Liver (tissue), 9 donors: ENCODE results near the gene FAT1. TPM values are rescaled to one million over a fixed set of nuclear protein-coding genes. Genes with fewer than 3 reads are reported as not detected.

Experiments
- DNase-seq: peaks from one replicate; pipeline ENCODE4 v3.0.0-alpha.2; 2017; ENCODE audit warnings: low spot score
- H3K27ac ChIP-seq, 2 donors: one replicate each; pipeline ENCODE4 v1.7.0; 2013; ENCODE audit warnings: inconsistent platforms in 2 of 2, low read length in 2 of 2, control low read depth in 1 of 2, low read depth in 1 of 2, mild to moderate bottlenecking in 1 of 2
- H3K27me3 ChIP-seq, 4 donors: one replicate each; pipeline versions ENCODE4 v1.6.1 to v1.7.0; 2013; ENCODE audit warnings: low read length in 3 of 4, inconsistent platforms in 1 of 4, mild to moderate bottlenecking in 1 of 4, moderate library complexity in 1 of 4; ENCODE audit not compliant: control insufficient read depth in 4 of 4, insufficient read depth in 4 of 4
- H3K36me3 ChIP-seq, 4 donors: one replicate each; pipeline versions ENCODE4 v1.6.1 to v1.7.0; 2013; ENCODE audit warnings: low read length in 3 of 4, mild to moderate bottlenecking in 3 of 4, low read depth in 1 of 4, moderate library complexity in 1 of 4; ENCODE audit not compliant: control insufficient read depth in 4 of 4, insufficient read depth in 3 of 4
- H3K4me1 ChIP-seq, 4 donors: one replicate each; pipeline versions ENCODE4 v1.6.1 to v1.7.0; 2013; ENCODE audit warnings: low read length in 3 of 4, mild to moderate bottlenecking in 3 of 4, moderate library complexity in 1 of 4; ENCODE audit not compliant: control insufficient read depth in 4 of 4, insufficient read depth in 4 of 4
- H3K4me3 ChIP-seq, 3 donors: one replicate each; pipeline versions ENCODE4 v1.6.1 to v1.7.0; 2013; ENCODE audit warnings: low read length in 3 of 3, control low read depth in 1 of 3, low read depth in 1 of 3, mild to moderate bottlenecking in 1 of 3
- H3K9ac ChIP-seq, 2 donors: one replicate each; pipeline ENCODE4 v1.7.0; 2013; ENCODE audit warnings: low read length in 2 of 2, mild to moderate bottlenecking in 2 of 2, moderate library complexity in 2 of 2, control low read depth in 1 of 2, low read depth in 1 of 2
- H3K9me3 ChIP-seq, 4 donors: one replicate each; pipeline versions ENCODE4 v1.6.1 to v1.7.0; 2013; ENCODE audit warnings: low read length in 3 of 4; ENCODE audit not compliant: control insufficient read depth in 4 of 4
- EGR1 ChIP-seq, 2 donors: IDR thresholded peaks; 2 replicates each; pipeline ENCODE4 v1.6.1; 2016 to 2018; ENCODE audit warnings: antibody characterized with exemption in 2 of 2, low read depth in 2 of 2
- FOXA1 ChIP-seq: IDR thresholded peaks from 2 replicates; pipeline ENCODE4 v1.6.1; 2016; ENCODE audit warnings: antibody characterized with exemption
- FOXA2 ChIP-seq: IDR thresholded peaks from 2 replicates; pipeline ENCODE4 v1.6.1; 2016; ENCODE audit warnings: antibody characterized with exemption
- GABPA ChIP-seq, 2 donors: IDR thresholded peaks in 1 of 2; conservative IDR thresholded peaks in 1 of 2; 2 replicates each; pipeline ENCODE4 v1.6.1; 2016; ENCODE audit warnings: antibody characterized with exemption in 2 of 2, mild to moderate bottlenecking in 1 of 2, moderate library complexity in 1 of 2
- HNF4A ChIP-seq, 2 donors: conservative IDR thresholded peaks; 2 replicates each; pipeline ENCODE4 v1.6.1; 2016; ENCODE audit warnings: antibody characterized with exemption in 2 of 2, mild to moderate bottlenecking in 2 of 2
- HNF4G ChIP-seq: IDR thresholded peaks from 2 replicates; pipeline ENCODE4 v1.6.1; 2016; ENCODE audit warnings: antibody characterized with exemption
- JUND ChIP-seq, 2 donors: IDR thresholded peaks; 2 replicates each; pipeline ENCODE4 v1.6.1; 2016; ENCODE audit warnings: antibody characterized with exemption in 2 of 2
- NR2F2 ChIP-seq: IDR thresholded peaks from 2 replicates; pipeline ENCODE4 v1.6.1; 2016; ENCODE audit warnings: antibody characterized with exemption
- RAD21 ChIP-seq, 2 donors: IDR thresholded peaks; 2 replicates each; pipeline ENCODE4 v1.6.1; 2016; ENCODE audit warnings: antibody characterized with exemption in 2 of 2, mild to moderate bottlenecking in 2 of 2
- RXRA ChIP-seq, 2 donors: IDR thresholded peaks; 2 replicates each; pipeline ENCODE4 v1.6.1; 2017 to 2018; ENCODE audit warnings: antibody characterized with exemption in 2 of 2, mild to moderate bottlenecking in 1 of 2
- SP1 ChIP-seq: IDR thresholded peaks from 2 replicates; pipeline ENCODE4 v1.6.1; 2018; ENCODE audit warnings: antibody characterized with exemption, mild to moderate bottlenecking
- TAF1 ChIP-seq: conservative IDR thresholded peaks from 2 replicates; pipeline ENCODE4 v1.6.1; 2016; ENCODE audit warnings: antibody characterized with exemption, mild to moderate bottlenecking
- WGBS: extraction: QIAGEN DNeasy Blood & Tissue Kit; methylation state at CpG from one replicate; pipeline ENCODE4 v1.1.7; 2013; 5-methylcytosine and 5-hydroxymethylcytosine counted together
- polyA plus RNA-seq, 2 donors: library from polyadenylated mRNA; stranded (reverse) in 1 of 2; unstranded in 1 of 2; fragments of 200-250 nt in 1 of 2; fragments of >200 nt in 1 of 2; fragmentation: Nextera tagmentation in 1 of 2; extraction: Ambion mirVana in 1 of 2; gene quantifications; one replicate each; pipeline versions ENCODE4 v1.2.1 to v1.2.3, GENCODE V29; 2013 to 2015
- total RNA-seq, 2 donors: library from RNA; depleted of rRNA; stranded (reverse); fragments of >200 nt; gene quantifications; one replicate each; pipeline ENCODE4 v1.2.3, GENCODE V29; 2014
- TF ChIP-seq, protein P1 (sequence below): IDR thresholded peaks from 2 replicates; pipeline ENCODE4 v1.6.1; 2016; ENCODE audit warnings: antibody characterized with exemption
- TF ChIP-seq, protein P2 (sequence below): IDR thresholded peaks from 2 replicates; pipeline ENCODE4 v1.6.1; 2016; ENCODE audit warnings: antibody characterized with exemption, mild to moderate bottlenecking
- TF ChIP-seq, protein P3 (sequence below): IDR thresholded peaks from 2 replicates; pipeline ENCODE4 v1.6.1; 2016; ENCODE audit warnings: antibody characterized with exemption
- TF ChIP-seq, protein P4 (sequence below): IDR thresholded peaks from 2 replicates; pipeline ENCODE4 v1.6.1; 2016; ENCODE audit warnings: antibody characterized with exemption
- TF ChIP-seq, protein P5 (sequence below): fragments of 150-350 bp; IDR thresholded peaks from 2 replicates; pipeline ENCODE4 v1.5.1; 2017; ENCODE audit warnings: improper control_type of control experiment, low read depth, low read length; ENCODE audit not compliant: missing input control
- donor health status: healthy.
- donor health status: healthy.
- donor health status: healthy.
- donor health status: healthy.
- donor health status: healthy.

FAT1 gene
- total and polyA plus RNA-seq, 4 donors: 10.0 to 48.0 (median 30.0) TPM

DNA sequence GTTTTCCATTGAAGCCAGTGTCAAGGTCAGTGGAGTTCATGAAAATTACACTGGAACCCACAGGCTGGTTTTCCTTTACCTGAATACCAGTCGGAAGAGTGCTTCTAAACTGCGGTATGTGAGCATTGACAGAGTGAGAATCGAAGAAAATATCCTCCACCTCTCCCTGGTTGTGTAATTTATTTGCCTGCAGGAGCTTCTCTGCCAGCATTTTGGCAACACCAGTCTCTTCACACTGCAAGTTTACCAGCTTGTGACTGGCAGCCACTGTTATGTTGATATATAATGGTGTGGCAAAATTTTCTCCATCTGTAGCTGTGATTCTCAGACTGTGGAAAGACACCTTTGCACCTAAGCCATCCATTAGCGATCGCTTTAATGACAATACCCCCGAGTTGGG, 16.1 kb downstream of the FAT1 start:
- Histone ChIP-seq H3K9me3 (no peaks in the 10 kb centered on the region), H3K36me3 (peaks cover 0 to 3% (median 3%) of the 10 kb centered on the region in 4 donors), H3K4me3 (no peak overlapping the region), H3K27ac (no peak overlapping the region), H3K9ac (no peak overlapping the region), H3K27me3 (no peaks in the 10 kb centered on the region), H3K4me1 (peaks cover 0 to 5% (median 0%) of the 10 kb centered on the region in 4 donors)
- TF ChIP-seq HNF4A (conservative IDR thresholded peaks at IDR 0.05) (no peak), NR2F2 (no peak), TAF1 (no peak), FOXA2 (no peak), RXRA (IDR thresholded peaks at IDR 0.05) (no peak), FOXA1 (no peak), SP1 (no peak)
- TF ChIP-seq, protein P1, sequence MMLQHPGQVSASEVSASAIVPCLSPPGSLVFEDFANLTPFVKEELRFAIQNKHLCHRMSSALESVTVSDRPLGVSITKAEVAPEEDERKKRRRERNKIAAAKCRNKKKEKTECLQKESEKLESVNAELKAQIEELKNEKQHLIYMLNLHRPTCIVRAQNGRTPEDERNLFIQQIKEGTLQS: no peak
- DNase-seq: no peak
- WGBS: 79% methylated on average over 6 of the region's 6 CpGs

DNA sequence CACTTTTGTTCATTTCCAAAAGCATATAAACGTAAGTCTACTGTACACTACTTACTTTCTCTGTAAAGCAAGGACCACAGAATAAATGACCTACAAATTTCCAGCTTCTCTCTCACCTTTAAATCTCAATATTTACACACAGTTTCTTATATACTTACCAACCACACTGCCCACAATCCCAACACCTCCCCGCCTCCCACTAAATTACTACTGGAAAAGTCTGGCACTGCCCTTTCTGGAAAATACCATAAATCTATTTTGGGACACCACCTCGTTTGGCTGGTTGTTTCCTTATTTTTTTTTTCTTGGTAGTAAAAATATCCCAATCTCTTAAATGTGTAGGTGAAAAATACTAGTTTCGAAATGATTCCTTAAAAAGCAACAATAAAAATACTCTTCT, 19.6 kb downstream of the FAT1 start:
- 72% methylated on average over 4 of the region's 4 CpGs for WGBS
- Histone ChIP-seq H3K27ac (no peak overlapping the region), H3K9me3 (no peaks in the 10 kb centered on the region), H3K4me3 (no peak overlapping the region), H3K27me3 (no peaks in the 10 kb centered on the region), H3K36me3 (peaks cover 0 to 3% (median 2%) of the 10 kb centered on the region in 4 donors), H3K9ac (no peak overlapping the region), H3K4me1 (peaks cover 0 to 5% (median 0%) of the 10 kb centered on the region in 4 donors)
- no peak for TF ChIP-seq RXRA (IDR thresholded peaks at IDR 0.05)
- TF ChIP-seq HNF4A (conservative IDR thresholded peaks at IDR 0.05): no peak
- no peak for TF ChIP-seq SP1
- no peak for TF ChIP-seq TAF1
- no peak for TF ChIP-seq HNF4G
- TF ChIP-seq EGR1 (IDR thresholded peaks at IDR 0.05; ENCODE audit: low read depth in 2 of 2): no peak
- TF ChIP-seq, protein P2, sequence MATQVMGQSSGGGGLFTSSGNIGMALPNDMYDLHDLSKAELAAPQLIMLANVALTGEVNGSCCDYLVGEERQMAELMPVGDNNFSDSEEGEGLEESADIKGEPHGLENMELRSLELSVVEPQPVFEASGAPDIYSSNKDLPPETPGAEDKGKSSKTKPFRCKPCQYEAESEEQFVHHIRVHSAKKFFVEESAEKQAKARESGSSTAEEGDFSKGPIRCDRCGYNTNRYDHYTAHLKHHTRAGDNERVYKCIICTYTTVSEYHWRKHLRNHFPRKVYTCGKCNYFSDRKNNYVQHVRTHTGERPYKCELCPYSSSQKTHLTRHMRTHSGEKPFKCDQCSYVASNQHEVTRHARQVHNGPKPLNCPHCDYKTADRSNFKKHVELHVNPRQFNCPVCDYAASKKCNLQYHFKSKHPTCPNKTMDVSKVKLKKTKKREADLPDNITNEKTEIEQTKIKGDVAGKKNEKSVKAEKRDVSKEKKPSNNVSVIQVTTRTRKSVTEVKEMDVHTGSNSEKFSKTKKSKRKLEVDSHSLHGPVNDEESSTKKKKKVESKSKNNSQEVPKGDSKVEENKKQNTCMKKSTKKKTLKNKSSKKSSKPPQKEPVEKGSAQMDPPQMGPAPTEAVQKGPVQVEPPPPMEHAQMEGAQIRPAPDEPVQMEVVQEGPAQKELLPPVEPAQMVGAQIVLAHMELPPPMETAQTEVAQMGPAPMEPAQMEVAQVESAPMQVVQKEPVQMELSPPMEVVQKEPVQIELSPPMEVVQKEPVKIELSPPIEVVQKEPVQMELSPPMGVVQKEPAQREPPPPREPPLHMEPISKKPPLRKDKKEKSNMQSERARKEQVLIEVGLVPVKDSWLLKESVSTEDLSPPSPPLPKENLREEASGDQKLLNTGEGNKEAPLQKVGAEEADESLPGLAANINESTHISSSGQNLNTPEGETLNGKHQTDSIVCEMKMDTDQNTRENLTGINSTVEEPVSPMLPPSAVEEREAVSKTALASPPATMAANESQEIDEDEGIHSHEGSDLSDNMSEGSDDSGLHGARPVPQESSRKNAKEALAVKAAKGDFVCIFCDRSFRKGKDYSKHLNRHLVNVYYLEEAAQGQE: no peak
- TF ChIP-seq, protein P3, sequence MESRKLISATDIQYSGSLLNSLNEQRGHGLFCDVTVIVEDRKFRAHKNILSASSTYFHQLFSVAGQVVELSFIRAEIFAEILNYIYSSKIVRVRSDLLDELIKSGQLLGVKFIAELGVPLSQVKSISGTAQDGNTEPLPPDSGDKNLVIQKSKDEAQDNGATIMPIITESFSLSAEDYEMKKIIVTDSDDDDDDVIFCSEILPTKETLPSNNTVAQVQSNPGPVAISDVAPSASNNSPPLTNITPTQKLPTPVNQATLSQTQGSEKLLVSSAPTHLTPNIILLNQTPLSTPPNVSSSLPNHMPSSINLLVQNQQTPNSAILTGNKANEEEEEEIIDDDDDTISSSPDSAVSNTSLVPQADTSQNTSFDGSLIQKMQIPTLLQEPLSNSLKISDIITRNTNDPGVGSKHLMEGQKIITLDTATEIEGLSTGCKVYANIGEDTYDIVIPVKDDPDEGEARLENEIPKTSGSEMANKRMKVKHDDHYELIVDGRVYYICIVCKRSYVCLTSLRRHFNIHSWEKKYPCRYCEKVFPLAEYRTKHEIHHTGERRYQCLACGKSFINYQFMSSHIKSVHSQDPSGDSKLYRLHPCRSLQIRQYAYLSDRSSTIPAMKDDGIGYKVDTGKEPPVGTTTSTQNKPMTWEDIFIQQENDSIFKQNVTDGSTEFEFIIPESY: no peak
- TF ChIP-seq, protein P4, sequence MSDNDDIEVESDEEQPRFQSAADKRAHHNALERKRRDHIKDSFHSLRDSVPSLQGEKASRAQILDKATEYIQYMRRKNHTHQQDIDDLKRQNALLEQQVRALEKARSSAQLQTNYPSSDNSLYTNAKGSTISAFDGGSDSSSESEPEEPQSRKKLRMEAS: no peak
- no peak for TF ChIP-seq RAD21 (IDR thresholded peaks at IDR 0.05)
- TF ChIP-seq FOXA1: no peak
- no peak for TF ChIP-seq GABPA (IDR thresholded peaks at IDR 0.05 in 1 of 2, conservative IDR thresholded peaks at IDR 0.05 in 1 of 2)
- TF ChIP-seq JUND (IDR thresholded peaks at IDR 0.05): no peak
- TF ChIP-seq, protein P5, sequence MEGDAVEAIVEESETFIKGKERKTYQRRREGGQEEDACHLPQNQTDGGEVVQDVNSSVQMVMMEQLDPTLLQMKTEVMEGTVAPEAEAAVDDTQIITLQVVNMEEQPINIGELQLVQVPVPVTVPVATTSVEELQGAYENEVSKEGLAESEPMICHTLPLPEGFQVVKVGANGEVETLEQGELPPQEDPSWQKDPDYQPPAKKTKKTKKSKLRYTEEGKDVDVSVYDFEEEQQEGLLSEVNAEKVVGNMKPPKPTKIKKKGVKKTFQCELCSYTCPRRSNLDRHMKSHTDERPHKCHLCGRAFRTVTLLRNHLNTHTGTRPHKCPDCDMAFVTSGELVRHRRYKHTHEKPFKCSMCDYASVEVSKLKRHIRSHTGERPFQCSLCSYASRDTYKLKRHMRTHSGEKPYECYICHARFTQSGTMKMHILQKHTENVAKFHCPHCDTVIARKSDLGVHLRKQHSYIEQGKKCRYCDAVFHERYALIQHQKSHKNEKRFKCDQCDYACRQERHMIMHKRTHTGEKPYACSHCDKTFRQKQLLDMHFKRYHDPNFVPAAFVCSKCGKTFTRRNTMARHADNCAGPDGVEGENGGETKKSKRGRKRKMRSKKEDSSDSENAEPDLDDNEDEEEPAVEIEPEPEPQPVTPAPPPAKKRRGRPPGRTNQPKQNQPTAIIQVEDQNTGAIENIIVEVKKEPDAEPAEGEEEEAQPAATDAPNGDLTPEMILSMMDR: no peak
- no peak for TF ChIP-seq FOXA2
- TF ChIP-seq, protein P1: no peak
- no peak for DNase-seq
